ENCODE data around the gene ACE.

Gene ACE

GRCh38 chr17:63477480-63478440, 899 bp downstream of the ACE start (continued):
- TF ChIP-seq SETDB1 (IDR thresholded peaks at IDR 0.05; ENCODE audit: insufficient read length, low read length) (no peak), WT1 (tag by site-specific recombination; IDR thresholded peaks at IDR 0.05) (peak; percentile 16; the same call in 1 of the 2 replicates), INSM2 (tag by site-specific recombination; IDR thresholded peaks at IDR 0.05) (no peak), ZNF514 (tag by site-specific recombination; IDR thresholded peaks at IDR 0.05) (no peak), ZNF560 (tag by site-specific recombination; IDR thresholded peaks at IDR 0.05; ENCODE audit: borderline replicate concordance) (no peak), ZXDB (tag by site-specific recombination; IDR thresholded peaks at IDR 0.05) (peak; percentile 39; the same call in 1 of the 2 replicates), ZNF394 (tag by site-specific recombination; IDR thresholded peaks at IDR 0.05; ENCODE audit: borderline replicate concordance) (peak; percentile 36; the same call in 1 of the 2 replicates), ZNF596 (tag by site-specific recombination; IDR thresholded peaks at IDR 0.05) (no peak), ZNF777 (tag by site-specific recombination; IDR thresholded peaks at IDR 0.05; ENCODE audit: borderline replicate concordance) (no peak), ZNF529 (tag by site-specific recombination; IDR thresholded peaks at IDR 0.05; ENCODE audit: insufficient replicate concordance) (no peak), CTCF (tag by site-specific recombination; IDR thresholded peaks at IDR 0.05) (no peak), ZNF48 (tag by site-specific recombination; IDR thresholded peaks at IDR 0.05) (no peak), BCL11A (tag by site-specific recombination; IDR thresholded peaks at IDR 0.05; ENCODE audit: low read depth) (0 out of 2 replicates have a peak, but pooled peaks have one; percentile 30), ZNF133 (tag by site-specific recombination; IDR thresholded peaks at IDR 0.05) (no peak), SCRT2 (tag by site-specific recombination; IDR thresholded peaks at IDR 0.05) (no peak; the same call in 1 of the 2 replicates), ZEB2 (tag by site-specific recombination; IDR thresholded peaks at IDR 0.05) (peak; percentile 63; the same call in 1 of the 2 replicates), KLF8 (tag by site-specific recombination; IDR thresholded peaks at IDR 0.05) (no peak), ZNF202 (tag by site-specific recombination; IDR thresholded peaks at IDR 0.05; ENCODE audit: borderline replicate concordance) (no peak), ZNF670 (tag by site-specific recombination; IDR thresholded peaks at IDR 0.05; ENCODE audit: low read depth) (no peak), GLIS2 (tag by site-specific recombination; IDR thresholded peaks at IDR 0.05) (peak; percentile 67), ZNF510 (tag by site-specific recombination; IDR thresholded peaks at IDR 0.05; ENCODE audit: insufficient replicate concordance) (no peak), ZNF221 (tag by site-specific recombination; IDR thresholded peaks at IDR 0.05; ENCODE audit: borderline replicate concordance) (no peak), ZBTB17 (tag by site-specific recombination; IDR thresholded peaks at IDR 0.05) (peak; percentile 51), ZNF549 (tag by site-specific recombination; IDR thresholded peaks at IDR 0.05) (no peak), AEBP2 (tag by site-specific recombination; IDR thresholded peaks at IDR 0.05; ENCODE audit: borderline replicate concordance) (no peak), ZNF391 (tag by site-specific recombination; IDR thresholded peaks at IDR 0.05; ENCODE audit: borderline replicate concordance, low read depth) (no peak), ZNF138 (tag by site-specific recombination; IDR thresholded peaks at IDR 0.05; ENCODE audit: borderline replicate concordance) (no peak), ZNF692 (tag by site-specific recombination; IDR thresholded peaks at IDR 0.05) (no peak), ZNF362 (tag by site-specific recombination; IDR thresholded peaks at IDR 0.05) (no peak), ZNF112 (tag by site-specific recombination; IDR thresholded peaks at IDR 0.05) (no peak), ZFHX2 (tag by site-specific recombination; conservative IDR thresholded peaks at IDR 0.05) (no peak), ZNF311 (tag by site-specific recombination; IDR thresholded peaks at IDR 0.05; ENCODE audit: borderline replicate concordance) (no peak)

Data from HEK293 (cell line).